Heart left ventricle (tissue), 16 donors: Measurements from ENCODE around the gene MCOLN2. TPM values are rescaled to one million over a fixed set of nuclear protein-coding genes. Genes with fewer than 3 reads are reported as not detected.
A peak's percentile ranks its signal among the peaks of the same experiment; 100 is the strongest.

Source experiments
- ATAC-seq, 4 donors: fragments of 200-7000 bp; cut with Tn5 transposase; one replicate each; pipeline ENCODE4 v1.9.1; 2020 to 2022; ENCODE audit warnings: moderate library complexity in 4 of 4, mild to moderate bottlenecking in 3 of 4, moderate number of reproducible peaks in 1 of 4
- DNase-seq, 5 donors: peaks; one replicate each; pipeline ENCODE4 v3.0.0-alpha.2; 2020
- H3K27ac ChIP-seq, 12 donors: fragments of 200-600 bp; sonication (generic) in 4 of 12; one replicate each; pipeline versions ENCODE4 v1.5.0 to v1.8.0; 2016 to 2022; ENCODE audit warnings: mild to moderate bottlenecking in 2 of 12
- H3K27me3 ChIP-seq, 9 donors: fragments of 200-600 bp; sonication (generic) in 2 of 9; one replicate each; pipeline versions ENCODE4 v1.5.1 to v1.8.0; 2016 to 2022; ENCODE audit warnings: mild to moderate bottlenecking in 3 of 9
- H3K36me3 ChIP-seq, 9 donors: fragments of 200-600 bp; sonication (generic) in 2 of 9; one replicate each; pipeline versions ENCODE4 v1.5.0 to v1.8.0; 2018 to 2022; ENCODE audit warnings: mild to moderate bottlenecking in 2 of 9
- H3K4me1 ChIP-seq, 12 donors: fragments of 200-600 bp; sonication (generic) in 4 of 12; one replicate each; pipeline versions ENCODE4 v1.5.0 to v1.8.0; 2016 to 2022; ENCODE audit warnings: mild to moderate bottlenecking in 3 of 12
- H3K4me3 ChIP-seq, 12 donors: fragments of 200-600 bp; sonication (generic) in 4 of 12; one replicate each; pipeline versions ENCODE4 v1.5.0 to v1.8.0; 2017 to 2022; ENCODE audit warnings: mild to moderate bottlenecking in 9 of 12, moderate library complexity in 4 of 12
- H3K9me3 ChIP-seq, 12 donors: fragments of 200-600 bp; sonication (generic) in 4 of 12; one replicate each; pipeline versions ENCODE4 v1.5.0 to v1.8.0; 2016 to 2022; ENCODE audit warnings: mild to moderate bottlenecking in 1 of 12
- CTCF ChIP-seq, 12 donors: fragments of 200-600 bp; sonication (generic) in 4 of 12; IDR thresholded peaks; one replicate each; pipeline versions ENCODE4 v1.5.0 to v1.8.0; 2018 to 2022; ENCODE audit warnings: antibody characterized with exemption in 12 of 12, mild to moderate bottlenecking in 5 of 12
- POLR2A ChIP-seq, 2 donors: fragments of 450-650 bp; IDR thresholded peaks; one replicate each; pipeline ENCODE4 v1.6.1; 2017; ENCODE audit warnings: antibody characterized with exemption in 2 of 2, mild to moderate bottlenecking in 2 of 2, moderate library complexity in 2 of 2
- WGBS, 4 donors: extraction: QIAGEN DNeasy Blood & Tissue Kit in 2 of 4; methylation state at CpG; one replicate each; pipeline versions ENCODE4 v1.1.5 to v1.1.7; 2013 to 2018; 5-methylcytosine and 5-hydroxymethylcytosine counted together
- intact Hi-C, 10 donors: fragments of 100-400 bp; cut with DNase I; formaldehyde crosslinking; loops; one replicate each; pipeline versions ENCODE4 v1.11.1 to v1.14.2; 2022
- polyA plus RNA-seq, 2 donors: library from polyadenylated mRNA; stranded (reverse); fragments of 200-250 nt; gene quantifications; one replicate each; pipeline ENCODE4 v1.2.3, GENCODE V29; 2013
- total RNA-seq, 9 donors: library from RNA; depleted of rRNA in 2 of 9; stranded (reverse); fragments of >200 nt in 2 of 9; fragmentation: NEBNext Ultra II Directional in 3 of 9; extraction: Animal tissue kit (Norgen Biotek cat#: 25700) in 3 of 9; gene quantifications; one replicate each; pipeline versions ENCODE4 v1.1.0 to v1.2.4, GENCODE V29; 2016 to 2023
- donor health status: ischemic (EF 13 %, LVEDD 7.1; RV severe dilation, severe dysfunction).
- donor health status: healthy with polysubstance abuse.
- donor health status: DM: no; HTN: yes; CAD: no.
- donor health status: DM: no; HTN: no; CAD: no.
- donor health status: ischemic (EF 25% LVEDD 6.9; RV normal size, moderate dysfunction).
- donor health status: ischemic (EF 25% LVEDD 5.7; RV mildly dilated, moderate dysfunction).
- donor health status: healthy.
- donor health status: DM: yes; HTN: yes; CAD: no.
- donor health status: ischemic (EF 35%, LVEDD 5.7; RV mildly dilated, moderate dysfunction).
- donor health status: nonischemic (EF 11% LVEDD 7.7; RV severe dilation, severe dysfunction).
- donor health status: DM: yes; HTN: yes; CAD: no.
- donor health status: PGD.
- donor health status: ischemic (EF 29% LVEDD 5.4; RV normal size, mild dysfunction).
- donor health status: nonischemic (EF 23%, LVEDD 6.1; RV moderate dilation, normal function).

The MCOLN2 gene
- total and polyA plus RNA-seq, 11 donors, result 0.12 to 2.9 (median 1.1) TPM; not detected in 8

DNA sequence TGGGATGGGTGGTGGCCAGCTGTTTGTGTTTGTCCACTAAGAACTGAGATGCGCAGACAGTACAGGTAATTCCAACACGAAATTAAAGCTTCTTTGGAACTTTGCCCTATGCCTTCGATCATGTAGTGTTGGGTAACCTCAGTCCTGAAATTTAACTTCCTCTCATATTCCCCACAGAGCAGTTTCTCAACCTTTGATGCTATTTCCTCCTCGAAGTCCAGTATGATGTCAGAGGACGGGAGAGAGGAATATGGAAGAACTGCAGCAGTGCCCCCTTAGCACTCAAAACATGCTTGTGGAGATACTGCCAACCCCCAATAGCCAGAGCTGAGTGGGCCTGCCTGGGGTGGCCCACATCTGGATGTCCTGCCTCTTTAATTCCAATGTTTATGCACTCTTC lies 107.5 kb downstream of the MCOLN2 start:
- WGBS, 4 donors, result 49 to 61% (median 56%) methylated on average over 5 of the region's 5 CpGs
- ATAC-seq, result no peak
- no peaks in the 10 kb centered on the region for H3K9me3 ChIP-seq
- H3K27me3 ChIP-seq, result peaks cover 0 to 29% (median 7%) of the 10 kb centered on the region in 9 donors
- no peak for DNase-seq
- TF ChIP-seq POLR2A (IDR thresholded peaks at IDR 0.05), result no peak
- TF ChIP-seq CTCF (IDR thresholded peaks at IDR 0.05), result no peak
- intact Hi-C loops, result loop anchor here in 2 of 10 donors (10.0 kb wide), 1 partner anchor 95 kb away; no protein-coding TSS in a partner anchor
- no peak overlapping the region for H3K4me3 ChIP-seq
- H3K36me3 ChIP-seq, result no peaks in the 10 kb centered on the region
- H3K27ac ChIP-seq, result no peak overlapping the region
- peaks cover 0 to 17% (median 2%) of the 10 kb centered on the region in 12 donors for H3K4me1 ChIP-seq

DNA sequence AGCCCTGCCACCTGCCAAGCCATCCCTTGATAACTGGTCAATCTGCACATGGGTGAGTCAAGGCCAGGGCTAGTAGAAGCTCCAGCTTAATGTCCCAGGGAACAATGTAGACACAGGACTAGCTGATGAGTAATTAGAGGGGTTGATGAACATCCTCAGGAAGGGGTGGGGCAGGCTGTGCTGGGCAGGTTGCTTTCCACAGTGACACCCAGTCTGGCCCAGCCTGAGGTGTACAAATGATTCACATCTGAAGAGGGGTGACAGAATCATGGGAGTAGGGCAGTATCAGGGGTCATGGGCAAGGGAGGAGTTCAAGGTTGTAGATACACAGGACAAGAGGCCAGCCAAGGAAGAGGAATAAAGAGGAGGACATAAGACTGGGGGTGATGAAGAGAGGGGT lies 108.2 kb downstream of the MCOLN2 start:
- Histone ChIP-seq H3K4me3 (no peak overlapping the region), H3K27me3 (peaks cover 0 to 23% (median 7%) of the 10 kb centered on the region in 9 donors), H3K4me1 (peaks cover 0 to 22% (median 2%) of the 10 kb centered on the region in 12 donors), H3K36me3 (no peaks in the 10 kb centered on the region), H3K27ac (no peak overlapping the region), H3K9me3 (no peaks in the 10 kb centered on the region)
- TF ChIP-seq CTCF (IDR thresholded peaks at IDR 0.05) (no peak), POLR2A (IDR thresholded peaks at IDR 0.05) (no peak)
- intact Hi-C loops, result loop anchor here in 2 of 10 donors (10.0 kb wide), 1 partner anchor 94 kb away; no protein-coding TSS in a partner anchor
- no peak for DNase-seq
- no peak for ATAC-seq

DNA sequence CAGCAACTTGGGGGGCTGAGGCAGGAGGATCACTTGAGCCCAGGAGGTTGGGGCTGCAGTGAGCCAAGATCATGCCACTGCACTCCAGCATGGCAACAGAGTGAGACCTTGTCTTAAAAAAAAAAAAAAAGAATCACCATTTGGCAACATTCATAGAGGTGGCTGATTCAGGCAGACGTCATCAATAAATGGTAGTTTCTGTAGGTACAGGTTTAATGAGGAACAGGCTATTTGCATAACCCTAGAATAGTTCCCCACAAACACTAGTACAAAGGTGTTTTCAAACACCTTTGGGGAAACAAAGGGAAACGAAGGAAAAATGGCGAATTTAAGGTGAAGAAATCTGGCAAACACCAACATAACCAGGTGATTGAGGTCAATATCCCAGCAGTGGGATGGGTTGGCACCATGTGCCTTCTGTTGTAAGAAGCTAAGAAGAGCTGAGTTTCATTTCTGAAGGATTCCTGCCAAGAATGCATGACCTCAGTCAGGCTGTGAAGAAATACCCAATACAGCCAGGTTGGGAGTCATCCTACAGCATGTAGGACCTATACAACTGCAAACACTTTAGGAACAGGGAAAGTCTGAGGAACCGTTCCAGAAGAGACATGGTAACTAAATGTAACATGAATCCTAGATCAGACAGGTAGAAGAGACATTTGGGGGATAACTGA lies 109.5 kb downstream of the MCOLN2 start:
- Histone ChIP-seq H3K9me3 (no peaks in the 10 kb centered on the region), H3K4me1 (peaks cover 0 to 13% (median under 1%) of the 10 kb centered on the region in 12 donors), H3K36me3 (no peaks in the 10 kb centered on the region), H3K27me3 (peaks cover 0 to 9% (median 0%) of the 10 kb centered on the region in 9 donors), H3K4me3 (no peak overlapping the region), H3K27ac (no peak overlapping the region)
- DNase-seq, result no peak
- 82 to 90% (median 89%) methylated on average over 4 of the region's 4 CpGs for WGBS, 4 donors
- TF ChIP-seq CTCF (IDR thresholded peaks at IDR 0.05), result no peak
- TF ChIP-seq POLR2A (IDR thresholded peaks at IDR 0.05), result no peak
- no peak for ATAC-seq
- intact Hi-C loops, result loop anchor here in 2 of 10 donors (10.0 kb wide), 1 partner anchor 93 kb away; no protein-coding TSS in a partner anchor

GRCh38 chr1:84885469-84885868 lies 111.4 kb downstream of the MCOLN2 start:
- DNase-seq (no peak), ATAC-seq (peak; percentile 47 to 65 (median 55))
- Histone ChIP-seq H3K36me3 (no peaks in the 10 kb centered on the region), H3K4me1 (peaks cover 0 to 13% (median 0%) of the 10 kb centered on the region in 12 donors), H3K4me3 (no peak overlapping the region), H3K27ac (peak overlapping the region in 6 of 12 donors; percentile 14 to 59 (median 36)), H3K9me3 (peaks cover 0 to 7% (median 0%) of the 10 kb centered on the region in 12 donors), H3K27me3 (no peaks in the 10 kb centered on the region)
- 28 to 41% (median 32%) methylated on average over 2 of the region's 2 CpGs for WGBS, 4 donors
- TF ChIP-seq POLR2A (IDR thresholded peaks at IDR 0.05) (no peak), CTCF (IDR thresholded peaks at IDR 0.05) (no peak)
- intact Hi-C loops, result loop anchor here in 2 of 10 donors (10.0 kb wide), 1 partner anchor 91 kb away; no protein-coding TSS in a partner anchor
